EL (cell line): Measurements from ENCODE around the gene LMBRD2.
"Not testable (repeated sequence)": the region's sequence is repeated elsewhere in the genome, so short reads cannot be mapped to it uniquely, and the experiment has no call there.

Experiments
- DNase-seq: peaks from one replicate; pipeline ENCODE4 v3.0.0-alpha.2; 2016

Gene LMBRD2

DNA sequence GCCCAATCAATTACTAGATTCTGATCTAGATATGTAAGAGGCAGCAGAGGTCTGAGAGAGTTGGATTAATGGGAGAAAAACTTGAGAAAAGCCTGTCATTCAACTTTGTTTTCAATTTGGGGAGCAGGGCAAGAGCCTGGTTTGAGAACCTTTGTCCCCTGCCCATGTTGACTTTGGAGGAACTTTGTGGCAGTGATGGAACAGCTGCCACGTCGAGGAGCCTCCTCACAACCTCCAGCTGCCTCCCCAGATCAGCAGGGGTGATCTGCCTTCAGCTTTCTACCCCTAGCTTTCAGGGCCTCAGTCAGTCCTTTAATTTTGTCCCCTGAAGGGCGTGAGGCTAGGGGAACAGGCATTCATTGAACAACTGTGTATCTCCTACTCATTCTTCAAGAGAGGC, 8.9 kb upstream of the LMBRD2 start:
- DNase-seq: no peak

DNA sequence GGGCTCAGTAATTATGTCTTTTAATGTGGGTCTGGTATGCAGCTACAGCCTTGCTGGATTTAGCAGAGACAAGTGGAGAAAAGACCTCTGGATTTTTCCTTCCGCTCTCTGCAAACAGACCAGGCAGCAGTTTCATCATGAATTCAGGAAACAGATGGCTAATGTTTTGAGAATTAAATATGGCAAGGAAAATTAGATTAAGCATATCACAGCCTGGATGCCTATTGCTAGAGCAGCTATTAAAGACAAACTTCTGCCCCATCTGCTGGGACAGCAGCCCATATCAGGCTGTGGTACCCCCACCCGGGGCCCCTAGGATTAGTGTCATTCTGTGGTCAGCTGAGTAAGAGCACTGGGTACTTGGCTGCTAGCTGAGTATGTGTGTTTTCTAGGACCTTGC, 6.5 kb upstream of the LMBRD2 start:
- peak; percentile 69 for DNase-seq

- DNase-seq: peak; percentile 98
Measured at GRCh38 chr5:36156619-36157018, 4.9 kb upstream of the LMBRD2 start.

GRCh38 chr5:36156121-36156601, 4.5 kb upstream of the LMBRD2 start:
- no peak for DNase-seq

GRCh38 chr5:36155291-36155690, 3.6 kb upstream of the LMBRD2 start:
- no peak for DNase-seq

GRCh38 chr5:36153726-36154125, 2.0 kb upstream of the LMBRD2 start:
- DNase-seq: no peak

GRCh38 chr5:36153298-36153677, 1.6 kb upstream of the LMBRD2 start:
- DNase-seq: no peak

DNA sequence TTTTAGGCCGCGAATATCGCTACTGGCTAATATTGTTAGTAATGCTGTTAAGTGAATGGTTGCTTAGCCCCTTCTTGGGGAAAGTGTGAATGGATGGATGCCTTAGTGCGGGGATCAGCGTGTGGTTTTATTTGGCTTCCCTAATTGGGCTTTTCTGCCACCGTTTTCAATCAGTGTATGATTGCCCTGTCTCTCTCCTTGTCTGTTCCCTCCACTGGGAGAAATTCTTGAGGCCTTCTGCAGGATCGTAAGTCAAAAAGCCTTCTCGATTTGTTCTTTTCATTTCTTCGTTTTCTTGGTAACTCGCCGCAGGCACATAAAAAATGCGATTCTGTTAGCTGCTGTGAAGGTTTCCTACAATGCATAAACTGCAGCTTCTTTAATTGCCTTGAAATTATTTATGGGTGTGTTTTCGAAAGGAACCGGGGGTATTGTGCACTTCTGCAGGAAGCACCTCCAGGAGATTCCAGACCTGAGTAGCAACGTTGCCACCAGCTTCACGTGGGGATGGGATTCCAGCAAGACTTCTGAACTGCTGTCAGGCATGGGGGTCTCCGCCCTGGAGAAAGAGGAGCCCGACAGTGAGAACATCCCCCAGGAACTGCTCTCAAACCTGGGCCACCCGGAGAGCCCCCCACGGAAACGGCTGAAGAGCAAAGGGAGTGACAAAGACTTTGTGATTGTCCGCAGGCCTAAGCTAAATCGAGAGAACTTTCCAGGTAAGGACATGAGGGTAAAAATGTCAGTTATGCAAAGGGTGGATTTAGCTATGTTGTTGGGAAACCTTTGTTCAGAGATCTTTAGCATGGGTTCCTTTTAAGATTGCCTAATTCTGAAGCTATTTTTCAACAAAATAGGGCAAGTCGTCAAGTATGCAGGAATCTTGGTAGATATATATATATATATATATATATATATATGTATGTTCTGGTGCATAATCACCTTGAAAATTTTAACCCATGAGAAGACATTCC, 924 bp upstream of the LMBRD2 start:
- DNase-seq: peak; percentile 25

DNA sequence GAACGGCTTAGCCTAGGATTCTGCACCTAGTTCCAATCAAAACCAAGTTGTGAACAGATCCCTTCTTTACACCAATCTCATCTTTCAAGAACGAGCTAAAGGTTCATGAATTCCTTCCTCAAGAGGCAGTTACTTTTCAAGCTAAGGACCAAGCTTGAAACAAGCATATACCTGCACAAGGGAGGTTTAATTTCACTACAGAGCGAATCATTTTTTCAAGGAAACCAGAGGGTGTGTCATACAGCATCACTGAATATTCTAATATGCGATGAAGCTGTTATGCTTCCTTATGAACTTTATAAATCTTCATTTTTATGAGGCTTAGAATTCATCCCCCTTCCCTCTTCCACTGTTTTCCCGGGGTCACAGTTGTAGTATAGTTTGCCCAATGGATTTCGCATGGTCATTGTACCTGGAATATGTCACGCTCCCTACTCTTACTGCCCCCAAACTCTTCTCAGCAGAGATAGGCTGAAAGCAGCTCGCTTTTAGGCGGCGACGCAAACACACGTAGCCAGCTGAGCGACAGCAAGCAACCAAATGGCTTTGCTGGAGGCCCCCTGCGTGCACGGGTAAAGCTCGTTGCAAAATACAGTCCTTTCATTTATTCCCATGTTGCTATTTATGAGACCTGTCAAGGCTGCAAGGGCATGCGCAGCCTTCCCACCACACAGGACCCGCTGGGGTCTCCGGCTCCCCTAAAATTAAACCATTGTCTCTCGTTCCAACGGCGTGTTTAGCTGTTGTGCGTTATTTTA, 832 bp downstream of the LMBRD2 start:
- peak; percentile 62 for DNase-seq

DNA sequence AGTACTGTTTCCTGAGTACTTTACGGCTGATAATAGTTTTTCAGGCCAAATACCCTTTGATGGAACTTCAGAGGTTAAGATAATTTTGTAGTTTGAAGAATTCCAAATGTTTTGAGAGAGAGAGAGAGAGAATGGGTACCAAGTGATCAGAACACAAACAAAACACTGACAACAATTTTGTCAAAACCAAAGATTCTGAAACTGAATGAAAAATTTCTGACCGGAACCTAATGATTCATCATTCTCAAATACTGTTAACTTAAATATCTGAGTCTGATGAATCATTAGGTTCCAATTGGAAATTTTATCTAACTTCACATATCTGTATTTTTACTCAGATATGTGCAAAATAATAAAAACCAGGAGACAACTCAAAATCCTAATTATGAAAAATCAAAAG, 4.0 kb downstream of the LMBRD2 start:
- peak; percentile 41 for DNase-seq

- no peak for DNase-seq
Measured at GRCh38 chr5:36146390-36146789, 5.3 kb downstream of the LMBRD2 start.

DNA sequence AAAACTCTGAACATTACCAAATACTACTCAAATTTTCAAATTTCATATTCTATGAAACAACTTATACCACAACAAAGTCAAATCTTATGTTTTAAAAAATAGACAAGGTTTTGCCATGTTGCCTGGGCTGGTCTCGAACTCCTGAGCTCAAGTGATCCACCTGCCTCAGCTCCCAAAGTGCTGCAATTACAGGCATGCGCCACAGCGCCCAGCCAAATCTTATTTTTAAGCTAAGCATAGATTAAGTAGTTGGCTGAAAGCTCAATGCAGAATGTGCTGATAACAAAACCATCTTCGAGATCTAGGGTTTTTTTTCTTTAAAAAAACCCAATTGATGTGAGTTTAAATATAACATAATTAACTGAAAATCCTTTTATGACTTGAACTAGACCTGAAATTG, 6.4 kb downstream of the LMBRD2 start:
- DNase-seq: no peak

GRCh38 chr5:36138900-36139683, 12.6 kb downstream of the LMBRD2 start:
- no peak for DNase-seq

DNA sequence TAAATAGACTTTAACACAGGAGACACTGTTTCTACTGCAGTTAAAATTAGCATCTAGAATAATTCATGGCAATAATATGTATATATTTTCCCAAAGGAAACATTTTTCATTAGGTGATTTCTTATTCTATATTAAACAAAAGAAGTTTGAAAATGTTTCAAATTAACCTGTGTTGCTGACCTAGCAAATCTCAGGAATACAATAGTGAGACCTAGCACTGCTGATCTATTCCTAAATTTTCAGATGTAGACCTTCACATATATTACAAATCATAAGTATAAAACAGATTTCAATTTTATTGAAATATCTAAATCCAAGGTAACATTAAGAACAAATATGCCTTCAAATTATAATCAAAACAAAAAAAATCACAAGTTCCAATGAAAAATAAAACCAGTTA, 15.1 kb downstream of the LMBRD2 start:
- no peak for DNase-seq

- no peak for DNase-seq
Measured at GRCh38 chr5:36135988-36136387, 15.7 kb downstream of the LMBRD2 start.

DNA sequence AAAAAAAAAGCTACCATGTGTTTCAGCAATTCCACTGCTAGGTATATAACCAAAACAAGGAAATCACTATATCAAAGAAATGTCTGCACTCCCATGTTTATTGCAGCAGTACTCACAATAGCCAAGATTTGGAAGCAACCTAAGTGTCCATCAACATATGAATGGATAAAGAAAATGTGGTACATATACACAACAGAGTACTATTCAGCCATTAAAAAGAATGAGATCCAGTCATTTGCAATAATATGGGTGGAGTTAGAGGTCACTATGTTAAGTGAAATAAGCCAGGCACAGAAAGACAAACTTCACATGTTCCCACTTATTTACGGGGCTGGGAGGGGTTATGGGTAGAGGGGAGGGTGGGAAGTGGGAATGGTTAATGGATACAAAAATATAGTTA, 18.7 kb downstream of the LMBRD2 start:
- DNase-seq: not testable (repeated sequence)

DNA sequence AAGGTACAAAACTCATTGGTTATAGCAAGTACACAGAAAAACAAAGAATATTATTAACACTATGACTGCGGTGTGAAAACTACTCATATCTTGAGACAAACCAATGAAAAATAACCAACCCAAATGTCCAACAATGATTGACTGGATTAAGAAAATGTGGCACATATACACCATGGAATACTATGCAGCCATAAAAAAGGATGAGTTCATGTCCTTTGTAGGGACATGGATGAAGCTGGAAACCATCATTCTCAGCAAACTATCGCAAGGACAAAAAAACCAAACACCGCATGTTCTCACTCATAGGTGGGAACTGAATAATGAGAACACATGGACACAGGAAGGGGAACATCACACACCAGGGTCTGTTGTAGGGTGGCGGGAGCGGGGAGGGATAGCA, 22.0 kb downstream of the LMBRD2 start:
- not testable (repeated sequence) for DNase-seq

DNA sequence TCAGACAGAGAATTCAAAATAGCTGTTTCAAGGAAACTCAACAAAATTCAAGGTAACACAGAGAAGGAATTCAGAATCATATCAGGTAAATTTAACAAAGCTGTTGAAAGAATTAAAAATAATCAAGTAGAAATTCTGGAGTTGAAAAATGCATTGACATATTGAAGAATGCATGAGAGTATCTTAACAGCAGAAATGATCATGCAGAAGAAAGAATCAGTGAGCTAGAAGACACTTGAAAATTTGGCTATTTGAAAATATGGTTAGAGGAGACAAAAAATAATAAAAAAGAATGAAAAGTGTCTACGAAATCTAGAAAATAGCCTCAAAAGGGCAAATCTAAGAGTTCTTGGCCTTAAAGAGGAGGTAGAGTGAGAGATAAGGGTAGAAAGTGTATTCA, 22.9 kb downstream of the LMBRD2 start:
- no peak for DNase-seq

DNA sequence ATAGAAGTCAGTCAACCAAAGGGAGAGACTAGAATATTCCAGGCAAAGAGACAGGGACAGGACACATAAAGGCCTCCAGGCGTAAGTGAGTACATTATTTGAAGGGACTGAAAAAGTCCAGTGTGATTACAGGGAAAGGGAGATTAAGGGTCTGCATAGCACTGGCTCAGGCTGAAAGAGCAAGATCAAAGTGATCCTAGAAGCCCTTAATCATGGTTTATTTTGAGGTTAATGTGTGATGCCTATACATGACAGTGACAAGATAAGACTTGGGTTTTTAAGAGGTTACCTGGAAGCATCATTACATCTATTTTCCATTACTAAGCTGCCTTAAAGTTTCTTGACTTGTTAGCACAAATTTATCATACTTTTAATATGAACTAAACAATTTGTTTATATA, 25.8 kb downstream of the LMBRD2 start:
- DNase-seq: no peak

DNA sequence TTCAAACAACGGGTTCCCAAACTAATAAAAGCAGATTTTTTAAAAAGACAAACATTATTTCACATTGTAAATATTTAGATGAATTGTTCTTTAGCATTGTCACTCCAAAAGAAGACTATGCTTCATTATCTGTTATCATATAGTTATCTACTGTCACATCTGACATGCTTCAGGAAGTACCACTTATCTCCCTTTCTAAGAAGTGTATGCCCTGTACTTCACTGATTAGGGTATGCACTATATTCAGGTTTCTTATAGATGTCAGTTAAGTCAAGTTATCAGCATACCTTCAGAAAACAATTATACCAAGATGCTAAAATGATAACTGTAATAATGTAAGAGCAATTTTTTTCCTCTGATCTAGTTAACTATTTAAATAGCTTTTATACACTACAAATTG, 40.4 kb downstream of the LMBRD2 start:
- no peak for DNase-seq

- DNase-seq: peak; percentile 14
Measured at GRCh38 chr5:36108758-36109460, 42.8 kb downstream of the LMBRD2 start.

DNA sequence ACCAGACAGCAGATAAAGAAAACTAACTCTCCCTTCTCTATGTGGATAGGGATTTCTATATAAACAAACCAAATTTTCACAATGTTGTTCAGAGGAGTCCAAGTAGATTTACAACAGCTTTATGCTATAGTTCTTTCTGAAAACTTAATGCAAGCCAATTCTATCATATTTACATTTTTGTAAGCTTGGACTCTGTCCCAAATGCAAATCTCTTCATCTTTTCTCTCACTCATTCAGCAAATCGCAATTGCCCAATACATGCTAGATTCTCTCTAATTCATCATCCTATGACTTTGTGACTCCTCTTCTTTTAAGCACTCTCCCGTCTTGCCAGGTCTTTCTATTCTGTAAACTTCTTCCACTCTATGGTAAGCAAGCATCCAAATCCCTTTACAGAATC, 45.9 kb downstream of the LMBRD2 start:
- no peak for DNase-seq
